ENCODE measurements around the gene HSP90AB1.

The HSP90AB1 gene

GRCh38 chr6:44202972-44203750 lies 43.7 kb upstream of the HSP90AB1 start:
- in situ Hi-C loops (cut with HindIII; ENCODE audit: low sequenced_read_pairs), result no loop called here
- TF ChIP-seq CTCF (IDR thresholded peaks at IDR 0.05; ENCODE audit: low read depth, low read length, missing control alignments), result no peak
- H3K4me3 ChIP-seq (ENCODE audit: low read depth, low read length), result no peak overlapping the region
- DNase-seq (ENCODE audit: low read depth), result no peak

GRCh38 chr6:44203955-44204354 lies 42.9 kb upstream of the HSP90AB1 start:
- H3K4me3 ChIP-seq (ENCODE audit: low read depth, low read length), result no peak overlapping the region
- in situ Hi-C loops (cut with HindIII; ENCODE audit: low sequenced_read_pairs), result no loop called here
- no peak for DNase-seq (ENCODE audit: low read depth)
- no peak for TF ChIP-seq CTCF (IDR thresholded peaks at IDR 0.05; ENCODE audit: low read depth, low read length, missing control alignments)

GRCh38 chr6:44207966-44208365 lies 38.9 kb upstream of the HSP90AB1 start:
- H3K4me3 ChIP-seq (ENCODE audit: low read depth, low read length), result no peak overlapping the region
- DNase-seq (ENCODE audit: low read depth), result no peak
- in situ Hi-C loops (cut with HindIII; ENCODE audit: low sequenced_read_pairs), result no loop called here
- no peak for TF ChIP-seq CTCF (IDR thresholded peaks at IDR 0.05; ENCODE audit: low read depth, low read length, missing control alignments)

GRCh38 chr6:44211284-44211683 lies 35.6 kb upstream of the HSP90AB1 start:
- in situ Hi-C loops (cut with HindIII; ENCODE audit: low sequenced_read_pairs), result no loop called here
- DNase-seq (ENCODE audit: low read depth), result no peak
- H3K4me3 ChIP-seq (ENCODE audit: low read depth, low read length), result no peak overlapping the region
- no peak for TF ChIP-seq CTCF (IDR thresholded peaks at IDR 0.05; ENCODE audit: low read depth, low read length, missing control alignments)

GRCh38 chr6:44214307-44214706 lies 32.6 kb upstream of the HSP90AB1 start:
- no peak overlapping the region for H3K4me3 ChIP-seq (ENCODE audit: low read depth, low read length)
- no peak for DNase-seq (ENCODE audit: low read depth)
- in situ Hi-C loops (cut with HindIII; ENCODE audit: low sequenced_read_pairs), result no loop called here
- TF ChIP-seq CTCF (IDR thresholded peaks at IDR 0.05; ENCODE audit: low read depth, low read length, missing control alignments), result no peak

GRCh38 chr6:44216677-44217331 lies 30.1 kb upstream of the HSP90AB1 start, which contains the start of gene MYMX:
MYMX (plus strand) TSS chr6:44216926; CDS start chr6:44217472, 546 bp downstream.
- TF ChIP-seq CTCF (IDR thresholded peaks at IDR 0.05; ENCODE audit: low read depth, low read length, missing control alignments), result no peak

More at GRCh38 chr6:44216677-44217331, 30.1 kb upstream of the HSP90AB1 start, which contains the start of gene MYMX:
- DNase-seq (ENCODE audit: low read depth), result no peak
- in situ Hi-C loops (cut with HindIII; ENCODE audit: low sequenced_read_pairs), result no loop called here
- H3K4me3 ChIP-seq (ENCODE audit: low read depth, low read length), result no peak within 1 kb of the TSS

Data from astrocyte of the cerebellum (primary cell).